K562 (cell line): Measurements from ENCODE around the gene STXBP4. TPM values are rescaled to one million over a fixed set of nuclear protein-coding genes. Genes with fewer than 3 reads are reported as not detected.

ENCODE experiments used
- ARHGAP35 ChIP-seq: fragments of 450-650 bp; IDR thresholded peaks from 2 replicates; pipeline ENCODE4 v1.6.1; 2018; ENCODE audit not compliant: partially characterized antibody
- ASH1L ChIP-seq: fragments of 450-650 bp; IDR thresholded peaks from 2 replicates; pipeline ENCODE4 v1.6.1; 2018; ENCODE audit warnings: borderline replicate concordance, mild to moderate bottlenecking, low read depth; ENCODE audit not compliant: partially characterized antibody
- BRF1 ChIP-seq: IDR thresholded peaks from 3 replicates; pipeline ENCODE4 v1.6.1; 2011; ENCODE audit warnings: borderline replicate concordance, mild to moderate bottlenecking; ENCODE audit not compliant: insufficient read length; ENCODE audit errors: extremely low read depth
- CAMTA2 ChIP-seq: fragments of 250-450 bp; sonication (Bioruptor Pico); conservative IDR thresholded peaks from 2 replicates; pipeline ENCODE4 v1.5.1; 2022
- CCAR2 ChIP-seq: fragments of 200-400 bp; formaldehyde crosslinking; IDR thresholded peaks from 2 replicates; pipeline ENCODE4 v1.6.1; 2017; ENCODE audit warnings: mild to moderate bottlenecking, low read depth, low read length
- CXXC5 ChIP-seq: fragments of 250-450 bp; sonication (Bioruptor Pico); IDR thresholded peaks from 2 replicates; pipeline ENCODE4 v1.8.0; 2022; ENCODE audit warnings: inconsistent platforms, mild to moderate bottlenecking, moderate library complexity
- DACH1 ChIP-seq: fragments of 450-650 bp; IDR thresholded peaks from 2 replicates; pipeline ENCODE4 v1.6.1; 2018; ENCODE audit not compliant: partially characterized antibody
- DIDO1 ChIP-seq: fragments of 450-650 bp; IDR thresholded peaks from 2 replicates; pipeline ENCODE4 v1.6.1; 2016; ENCODE audit warnings: low read depth, missing biosample characterization, missing genetic modification characterization
- FOXO4 ChIP-seq: fragments of 450-650 bp; formaldehyde crosslinking; IDR thresholded peaks from 2 replicates; pipeline ENCODE4 v1.4.0; 2020; ENCODE audit warnings: mild to moderate bottlenecking, moderate library complexity
- HMG20B ChIP-seq: fragments of 250-450 bp; sonication (Bioruptor Pico); IDR thresholded peaks from 2 replicates; pipeline ENCODE4 v1.5.0; 2021; ENCODE audit warnings: mild to moderate bottlenecking
- HNRNPL ChIP-seq: fragments of 200-400 bp; formaldehyde crosslinking; IDR thresholded peaks from 2 replicates; pipeline ENCODE4 v1.6.1; 2017; ENCODE audit warnings: low read depth, mild to moderate bottlenecking, low read length
- MIER1 ChIP-seq: fragments of 450-650 bp; IDR thresholded peaks from 2 replicates; pipeline ENCODE4 v1.6.1; 2016; ENCODE audit warnings: antibody characterized with exemption, mild to moderate bottlenecking, low read depth
- NCOA2 ChIP-seq, 2 experiments: fragments of 450-650 bp; IDR thresholded peaks; 2 replicates each; pipeline ENCODE4 v1.6.1; 2018; ENCODE audit warnings: mild to moderate bottlenecking in 2 of 2, moderate library complexity in 1 of 2; ENCODE audit not compliant: partially characterized antibody in 2 of 2
- OTX1 ChIP-seq: fragments of 450-650 bp; formaldehyde crosslinking; IDR thresholded peaks from 2 replicates; pipeline ENCODE4 v1.4.0; 2022; ENCODE audit warnings: mild to moderate bottlenecking
- SMARCA5 ChIP-seq: fragments of 450-650 bp; IDR thresholded peaks from 2 replicates; pipeline ENCODE4 v1.6.1; 2016
- SNIP1 ChIP-seq: fragments of 450-650 bp; IDR thresholded peaks from 2 replicates; pipeline ENCODE4 v1.7.1; 2017; ENCODE audit warnings: low read depth, mild to moderate bottlenecking
- ZBTB11 ChIP-seq, 3 experiments: fragments of 200-800 bp in 1 of 3; fragments of 250-450 bp in 1 of 3; fragments of 450-650 bp in 1 of 3; sonication (Bioruptor Pico) in 1 of 3; sonication (Bioruptor generic) in 1 of 3; formaldehyde crosslinking in 1 of 3; IDR thresholded peaks; 2 replicates each; pipeline versions ENCODE4 v1.6.1 to v1.8.0; 2016 to 2022; ENCODE audit warnings: mild to moderate bottlenecking in 2 of 3, missing genetic modification characterization in 2 of 3, missing compliant biosample characterization in 1 of 3, moderate library complexity in 1 of 3
- ZNF41 ChIP-seq: fragments of 250-450 bp; sonication (Bioruptor Pico); conservative IDR thresholded peaks from 2 replicates; pipeline ENCODE4 v1.4.0; 2020; ENCODE audit warnings: mild to moderate bottlenecking
- ZNF609 ChIP-seq: sonication (generic); formaldehyde crosslinking; IDR thresholded peaks from 2 replicates; pipeline ENCODE4 v1.8.1; 2023; ENCODE audit warnings: missing genetic modification reagents, mild to moderate bottlenecking, borderline replicate concordance
- polyA plus RNA-seq, 8 experiments: library from polyadenylated mRNA; depleted of rRNA in 4 of 8; stranded (reverse) in 5 of 8; unstranded in 3 of 8; fragments of >200 nt; fragmentation: Nextera tagmentation in 2 of 8; fragmentation: Illumina TruSeq in 1 of 8; extraction: Ambion mirVana in 2 of 8; extraction: Trizol in 1 of 8; gene quantifications; 2 replicates each; pipeline versions ENCODE4 v1.2.1 to v1.2.3, GENCODE V29; 2011 to 2014; ENCODE audit warnings: inconsistent platforms in 1 of 8, missing spikeins in 1 of 8
- total RNA-seq, 7 experiments: library from RNA; depleted of rRNA in 6 of 7; stranded (reverse); fragments of >200 nt in 6 of 7; fragmentation: Illumina TruSeq in 2 of 7; extraction: Trizol in 2 of 7; gene quantifications; 2 replicates each; pipeline versions ENCODE4 v1.2.1 to v1.2.3, GENCODE V29; 2011 to 2021; ENCODE audit warnings: low replicate concordance in 1 of 7

STXBP4 gene
- total and polyA plus RNA-seq, 9 of the 15 experiments (the other 6 are each of a cell fraction or from before 2014, with no cell fraction given), result 11.6 to 23.2 (median 18.5) TPM

- no peak for TF ChIP-seq ZBTB11 (CRISPR knock-in tag; IDR thresholded peaks at IDR 0.05)
- no peak for TF ChIP-seq ASH1L
- no peak for TF ChIP-seq HNRNPL
- TF ChIP-seq OTX1, result no peak
- peak; percentile 98 for TF ChIP-seq ARHGAP35
- no peak for TF ChIP-seq MIER1
- no peak for TF ChIP-seq SMARCA5
- peak; percentile 60 for TF ChIP-seq CXXC5 (CRISPR knock-in tag)
- TF ChIP-seq DIDO1 (tag), result no peak
- TF ChIP-seq BRF1, result no peak
- TF ChIP-seq FOXO4 (CRISPR knock-in tag), result no peak
- TF ChIP-seq NCOA2 (IDR thresholded peaks at IDR 0.05; ENCODE audit: partially characterized antibody in 2 of 2), result no peak
- no peak for TF ChIP-seq ZNF41 (CRISPR knock-in tag)
- TF ChIP-seq SNIP1, result no peak
- TF ChIP-seq CCAR2, result no peak
- TF ChIP-seq ZNF609 (CRISPR knock-in tag), result no peak
- no peak for TF ChIP-seq HMG20B (CRISPR knock-in tag)
- TF ChIP-seq DACH1, result peak; percentile 22
- no peak for TF ChIP-seq CAMTA2
These were observed at the start of gene STXBP4, which contains the start of gene COX11 (continued) for GRCh38 chr17:54968262-54968987.
